ENCODE data around the gene ATAD3B. TPM values are rescaled to one million over a fixed set of nuclear protein-coding genes. Genes with fewer than 3 reads are reported as not detected.

ATAD3B gene
- total and polyA plus RNA-seq, 4 donors = 6.4 to 14.3 (median 10.3) TPM

DNA sequence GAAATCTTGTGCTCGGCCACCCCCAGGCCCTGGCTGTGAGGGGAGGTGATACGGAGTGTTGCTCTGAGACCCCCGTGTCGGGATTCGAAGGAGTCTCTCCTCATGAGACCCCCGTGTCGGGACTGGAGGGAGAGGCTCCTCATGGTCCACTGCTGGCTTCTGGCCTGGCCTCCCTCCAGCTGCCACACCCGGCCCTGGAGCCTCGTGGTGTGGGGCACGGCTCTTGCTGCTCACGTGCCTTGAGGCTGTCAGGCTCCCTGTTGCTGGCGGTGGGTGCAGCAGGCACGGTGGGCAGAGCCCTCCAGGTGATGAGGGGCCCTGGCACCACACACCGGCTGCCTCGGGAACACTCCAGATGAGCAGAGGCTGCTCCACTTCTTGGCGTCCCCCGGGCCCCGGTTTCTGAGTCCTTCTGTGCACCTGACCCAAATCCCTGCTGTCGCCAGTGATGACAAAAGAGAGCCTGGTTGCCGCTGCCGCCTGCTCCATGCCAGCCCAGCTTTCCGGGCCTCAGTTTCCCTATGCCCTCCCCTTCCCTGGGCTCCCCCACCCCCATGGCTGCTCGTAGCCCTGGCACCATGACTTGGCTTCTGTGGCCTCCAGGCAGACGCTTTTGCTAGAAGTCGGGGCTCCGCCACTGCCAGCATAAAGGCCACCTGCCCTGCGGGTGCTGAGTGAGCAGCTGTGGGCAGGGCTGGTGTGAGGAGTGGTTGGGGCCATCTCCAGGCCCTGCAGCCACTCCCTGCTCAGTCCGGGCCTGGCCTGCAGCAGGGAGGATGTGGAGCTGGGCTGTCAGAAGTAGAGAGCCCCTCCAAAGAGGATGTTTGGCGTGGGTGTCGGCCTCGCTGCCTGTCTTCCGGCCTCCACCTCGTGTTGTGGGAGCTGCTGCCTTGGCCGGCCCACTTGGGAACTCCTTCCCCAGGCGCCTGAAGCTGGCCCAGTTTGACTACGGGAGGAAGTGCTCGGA, 57.0 kb downstream of the ATAD3B start:
- WGBS = 96% methylated on average over 37 of the region's 37 CpGs
- TF ChIP-seq YY1 (IDR thresholded peaks at IDR 0.05) (no peak), REST (IDR thresholded peaks at IDR 0.05) (no peak), HNF4G (IDR thresholded peaks at IDR 0.05) (no peak), RAD21 (IDR thresholded peaks at IDR 0.05) (no peak), RXRA (IDR thresholded peaks at IDR 0.05) (no peak)
- H3K27ac ChIP-seq (ENCODE audit: low read depth in 1 of 2, low read length in 2 of 2) = no peak overlapping the region
- peaks cover 0 to 2% (median 0%) of the 10 kb centered on the region in 4 donors for H3K9me3 ChIP-seq (ENCODE audit: control insufficient read depth in 4 of 4, low read length in 3 of 4)
- H3K4me3 ChIP-seq (ENCODE audit: low read depth in 1 of 3, low read length in 3 of 3) = no peak overlapping the region
- H3K27me3 ChIP-seq (ENCODE audit: control insufficient read depth in 4 of 4, insufficient read depth in 4 of 4, low read length in 3 of 4) = no peaks in the 10 kb centered on the region
- no peak overlapping the region for H3K9ac ChIP-seq (ENCODE audit: low read depth in 1 of 2, low read length in 2 of 2)
- peaks cover 0 to 5% (median 3%) of the 10 kb centered on the region in 4 donors for H3K4me1 ChIP-seq (ENCODE audit: control insufficient read depth in 4 of 4, insufficient read depth in 4 of 4, low read length in 3 of 4)
- no peak for DNase-seq (ENCODE audit: low spot score)
- peaks cover 0 to 22% (median 6%) of the 10 kb centered on the region in 4 donors for H3K36me3 ChIP-seq (ENCODE audit: control insufficient read depth in 4 of 4, insufficient read depth in 3 of 4, low read depth in 1 of 4, low read length in 3 of 4)

GRCh38 chr1:1529321-1529720, 57.8 kb downstream of the ATAD3B start:
- WGBS = 98% methylated on average over 17 of the region's 18 CpGs
- TF ChIP-seq NR2F2 (IDR thresholded peaks at IDR 0.05) (no peak), EGR1 (IDR thresholded peaks at IDR 0.05; ENCODE audit: low read depth in 2 of 2) (no peak), TAF1 (conservative IDR thresholded peaks at IDR 0.05) (no peak), CTCF (IDR thresholded peaks at IDR 0.05; ENCODE audit: low read depth, low read length, missing input control) (no peak), SP1 (IDR thresholded peaks at IDR 0.05) (no peak), YY1 (IDR thresholded peaks at IDR 0.05) (no peak), FOXA2 (IDR thresholded peaks at IDR 0.05) (no peak), HNF4A (conservative IDR thresholded peaks at IDR 0.05) (no peak), GABPA (IDR thresholded peaks at IDR 0.05 in 1 of 2, conservative IDR thresholded peaks at IDR 0.05 in 1 of 2) (no peak), ZBTB33 (IDR thresholded peaks at IDR 0.05) (no peak), RXRA (IDR thresholded peaks at IDR 0.05) (no peak)
- TF ChIP-seq, protein P1, sequence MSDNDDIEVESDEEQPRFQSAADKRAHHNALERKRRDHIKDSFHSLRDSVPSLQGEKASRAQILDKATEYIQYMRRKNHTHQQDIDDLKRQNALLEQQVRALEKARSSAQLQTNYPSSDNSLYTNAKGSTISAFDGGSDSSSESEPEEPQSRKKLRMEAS (IDR thresholded peaks at IDR 0.05) = no peak
- TF ChIP-seq, protein P2, sequence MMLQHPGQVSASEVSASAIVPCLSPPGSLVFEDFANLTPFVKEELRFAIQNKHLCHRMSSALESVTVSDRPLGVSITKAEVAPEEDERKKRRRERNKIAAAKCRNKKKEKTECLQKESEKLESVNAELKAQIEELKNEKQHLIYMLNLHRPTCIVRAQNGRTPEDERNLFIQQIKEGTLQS (IDR thresholded peaks at IDR 0.05) = no peak
- H3K4me1 ChIP-seq (ENCODE audit: control insufficient read depth in 4 of 4, insufficient read depth in 4 of 4, low read length in 3 of 4) = peaks cover 0 to 5% (median 3%) of the 10 kb centered on the region in 4 donors
- no peaks in the 10 kb centered on the region for H3K27me3 ChIP-seq (ENCODE audit: control insufficient read depth in 4 of 4, insufficient read depth in 4 of 4, low read length in 3 of 4)
- no peak overlapping the region for H3K4me3 ChIP-seq (ENCODE audit: low read depth in 1 of 3, low read length in 3 of 3)
- H3K9ac ChIP-seq (ENCODE audit: low read depth in 1 of 2, low read length in 2 of 2) = no peak overlapping the region
- H3K36me3 ChIP-seq (ENCODE audit: control insufficient read depth in 4 of 4, insufficient read depth in 3 of 4, low read depth in 1 of 4, low read length in 3 of 4) = peaks cover 0 to 22% (median 6%) of the 10 kb centered on the region in 4 donors
- peaks cover 0 to 2% (median 0%) of the 10 kb centered on the region in 4 donors for H3K9me3 ChIP-seq (ENCODE audit: control insufficient read depth in 4 of 4, low read length in 3 of 4)
- no peak for DNase-seq (ENCODE audit: low spot score)
- no peak overlapping the region for H3K27ac ChIP-seq (ENCODE audit: low read depth in 1 of 2, low read length in 2 of 2)

All from liver (tissue), 9 donors.